Smooth muscle cell (in vitro differentiated cells): ENCODE measurements around the gene NTNG2. TPM values are rescaled to one million over a fixed set of nuclear protein-coding genes. Genes with fewer than 3 reads are reported as not detected.

Experiments used
- DNase-seq: peaks from one replicate; lab custom pipeline; 2025; ENCODE audit not compliant: unreplicated experiment; lab: John Stamatoyannopoulos, UW
- H2AFZ ChIP-seq: fragments of 200-600 bp; sonication (generic); 2 replicates; pipeline ENCODE4 v1.6.0; 2016; ENCODE audit warnings: antibody characterized with exemption, low read depth, mild to moderate bottlenecking
- H3F3A ChIP-seq: fragments of 200-600 bp; sonication (generic); 2 replicates; pipeline ENCODE4 v1.6.0; 2017; ENCODE audit warnings: antibody characterized with exemption, low read depth
- H3K27ac ChIP-seq: fragments of 200-600 bp; sonication (generic); 2 replicates; pipeline ENCODE4 v1.5.1; 2016; ENCODE audit warnings: low read depth, mild to moderate bottlenecking
- H3K27me3 ChIP-seq: fragments of 200-600 bp; sonication (generic); 2 replicates; pipeline ENCODE4 v1.6.1; 2016; ENCODE audit warnings: low read depth, mild to moderate bottlenecking
- H3K36me3 ChIP-seq: fragments of 200-600 bp; sonication (generic); 2 replicates; pipeline ENCODE4 v1.5.1; 2016; ENCODE audit warnings: low read depth
- H3K4me1 ChIP-seq: fragments of 200-600 bp; sonication (generic); 2 replicates; pipeline ENCODE4 v1.5.1; 2016; ENCODE audit warnings: low read depth
- H3K4me2 ChIP-seq: fragments of 200-600 bp; sonication (generic); 2 replicates; pipeline ENCODE4 v1.6.0; 2016; ENCODE audit warnings: mild to moderate bottlenecking
- H3K4me3 ChIP-seq: fragments of 200-600 bp; sonication (generic); 2 replicates; pipeline ENCODE4 v1.5.1; 2016; ENCODE audit warnings: mild to moderate bottlenecking
- H3K79me2 ChIP-seq: fragments of 200-600 bp; sonication (generic); 2 replicates; pipeline ENCODE4 v1.6.0; 2016; ENCODE audit warnings: low read depth, mild to moderate bottlenecking
- H3K9ac ChIP-seq: fragments of 200-600 bp; sonication (generic); 2 replicates; pipeline ENCODE4 v1.6.0; 2016; ENCODE audit warnings: low read depth
- H3K9me3 ChIP-seq: fragments of 200-600 bp; sonication (generic); replicated peaks from 2 replicates; pipeline ENCODE4 v1.5.1; 2016; ENCODE audit warnings: low read depth
- H4K20me1 ChIP-seq: fragments of 200-600 bp; sonication (generic); 2 replicates; pipeline ENCODE4 v1.6.0; 2016; ENCODE audit warnings: low read depth
- WGBS: methylation state at CpG from one replicate; pipeline ENCODE4 v1.1.7; 2016; ENCODE audit warnings: low lambda C conversion rate; 5-methylcytosine and 5-hydroxymethylcytosine counted together
- polyA plus RNA-seq: library from polyadenylated mRNA; unstranded; fragments of >200 nt; fragmentation: Nextera tagmentation; extraction: Ambion mirVana; gene quantifications from 2 replicates; pipeline ENCODE4 v1.2.1, GENCODE V29; 2016
- total RNA-seq: library from RNA; depleted of rRNA; stranded (reverse); fragments of >200 nt; gene quantifications from 2 replicates; pipeline ENCODE4 v1.2.3, GENCODE V29; 2014
- TF ChIP-seq, protein P1 (sequence below): fragments of 200-600 bp; sonication (generic); IDR thresholded peaks from 2 replicates; pipeline ENCODE4 v1.5.1; 2017; ENCODE audit warnings: borderline replicate concordance, mild to moderate bottlenecking, antibody characterized with exemption; ENCODE audit not compliant: insufficient read depth, poor library complexity, severe bottlenecking

Gene NTNG2
- total and polyA plus RNA-seq, 2 experiments from 2014 or later: 0.36 to 1.0 TPM

DNA sequence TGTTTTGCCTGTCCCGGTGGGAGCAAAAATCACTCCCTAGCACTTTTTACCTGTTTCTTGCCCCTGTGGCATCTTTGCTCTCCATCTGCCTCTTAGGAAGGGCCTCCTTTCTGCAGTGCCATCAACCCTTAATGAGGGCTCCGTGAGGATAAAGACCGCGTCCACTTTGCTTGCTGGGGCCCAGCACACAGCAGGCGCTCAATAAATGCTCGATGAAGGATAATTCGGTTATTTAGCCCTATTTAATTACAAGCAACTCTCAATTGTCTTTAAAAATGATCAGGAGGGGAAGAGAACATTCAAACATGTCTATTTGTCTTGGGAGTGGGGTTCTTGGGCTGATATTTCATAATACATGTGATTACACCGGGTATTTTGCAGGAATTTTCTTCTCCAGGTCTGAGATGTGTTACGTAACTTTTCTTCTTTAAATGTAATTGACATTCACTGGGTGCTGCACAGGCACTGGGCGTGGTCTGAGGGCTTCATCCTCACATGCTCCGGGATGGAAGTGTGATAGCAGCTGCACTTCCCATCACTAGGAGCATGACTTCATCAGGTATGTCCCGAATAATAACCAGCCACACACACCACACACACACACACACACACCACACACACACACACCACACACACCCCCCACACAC lies 19.8 kb upstream of the NTNG2 start:
- H3F3A ChIP-seq: no peaks in the 10 kb centered on the region
- H3K27ac ChIP-seq: no peak overlapping the region
- H2AFZ ChIP-seq: no peak overlapping the region
- peaks cover 11% of the 10 kb centered on the region for H3K4me1 ChIP-seq
- no peaks in the 10 kb centered on the region for H3K9me3 ChIP-seq
- 60% methylated on average over 10 of the region's 12 CpGs for WGBS
- no peaks in the 10 kb centered on the region for H4K20me1 ChIP-seq
- no peak overlapping the region for H3K9ac ChIP-seq
- H3K79me2 ChIP-seq: no peaks in the 10 kb centered on the region
- no peak for DNase-seq
- peak overlapping the region; percentile 30 for H3K4me3 ChIP-seq
- peaks cover 58% of the 10 kb centered on the region for H3K27me3 ChIP-seq
- peak overlapping the region; percentile 42 for H3K4me2 ChIP-seq
- TF ChIP-seq, protein P1, sequence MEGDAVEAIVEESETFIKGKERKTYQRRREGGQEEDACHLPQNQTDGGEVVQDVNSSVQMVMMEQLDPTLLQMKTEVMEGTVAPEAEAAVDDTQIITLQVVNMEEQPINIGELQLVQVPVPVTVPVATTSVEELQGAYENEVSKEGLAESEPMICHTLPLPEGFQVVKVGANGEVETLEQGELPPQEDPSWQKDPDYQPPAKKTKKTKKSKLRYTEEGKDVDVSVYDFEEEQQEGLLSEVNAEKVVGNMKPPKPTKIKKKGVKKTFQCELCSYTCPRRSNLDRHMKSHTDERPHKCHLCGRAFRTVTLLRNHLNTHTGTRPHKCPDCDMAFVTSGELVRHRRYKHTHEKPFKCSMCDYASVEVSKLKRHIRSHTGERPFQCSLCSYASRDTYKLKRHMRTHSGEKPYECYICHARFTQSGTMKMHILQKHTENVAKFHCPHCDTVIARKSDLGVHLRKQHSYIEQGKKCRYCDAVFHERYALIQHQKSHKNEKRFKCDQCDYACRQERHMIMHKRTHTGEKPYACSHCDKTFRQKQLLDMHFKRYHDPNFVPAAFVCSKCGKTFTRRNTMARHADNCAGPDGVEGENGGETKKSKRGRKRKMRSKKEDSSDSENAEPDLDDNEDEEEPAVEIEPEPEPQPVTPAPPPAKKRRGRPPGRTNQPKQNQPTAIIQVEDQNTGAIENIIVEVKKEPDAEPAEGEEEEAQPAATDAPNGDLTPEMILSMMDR: no peak
- no peaks in the 10 kb centered on the region for H3K36me3 ChIP-seq

DNA sequence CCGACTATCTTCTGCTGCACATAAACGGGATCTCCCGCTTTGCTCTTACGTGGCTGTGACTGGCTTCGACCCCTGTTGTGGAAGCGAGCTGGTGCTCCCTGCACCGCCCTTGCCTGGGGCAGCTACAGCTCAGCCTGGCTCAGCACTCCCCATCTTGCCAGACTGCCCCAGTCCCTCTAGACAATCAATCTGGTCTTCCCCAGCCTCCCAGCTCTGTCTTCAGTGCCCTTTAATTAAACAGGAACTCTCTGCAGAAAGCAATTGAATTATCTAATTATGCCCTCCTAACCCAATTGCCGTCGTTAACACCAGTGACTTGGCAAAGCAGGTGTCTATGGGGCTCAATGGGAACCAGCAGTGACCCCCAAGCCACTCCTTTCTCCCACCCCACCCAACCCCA lies 18.9 kb upstream of the NTNG2 start:
- DNase-seq: no peak
- Histone ChIP-seq H3K4me1 (peaks cover 11% of the 10 kb centered on the region), H3K9me3 (no peaks in the 10 kb centered on the region), H3K27me3 (peaks cover 50% of the 10 kb centered on the region), H3K4me3 (no peak overlapping the region), H3K79me2 (no peaks in the 10 kb centered on the region), H3F3A (no peaks in the 10 kb centered on the region), H3K4me2 (no peak overlapping the region), H4K20me1 (no peaks in the 10 kb centered on the region), H2AFZ (no peak overlapping the region), H3K9ac (no peak overlapping the region), H3K27ac (no peak overlapping the region), H3K36me3 (no peaks in the 10 kb centered on the region)
- 58% methylated on average over 9 of the region's 9 CpGs for WGBS
- TF ChIP-seq, protein P1: no peak

DNA sequence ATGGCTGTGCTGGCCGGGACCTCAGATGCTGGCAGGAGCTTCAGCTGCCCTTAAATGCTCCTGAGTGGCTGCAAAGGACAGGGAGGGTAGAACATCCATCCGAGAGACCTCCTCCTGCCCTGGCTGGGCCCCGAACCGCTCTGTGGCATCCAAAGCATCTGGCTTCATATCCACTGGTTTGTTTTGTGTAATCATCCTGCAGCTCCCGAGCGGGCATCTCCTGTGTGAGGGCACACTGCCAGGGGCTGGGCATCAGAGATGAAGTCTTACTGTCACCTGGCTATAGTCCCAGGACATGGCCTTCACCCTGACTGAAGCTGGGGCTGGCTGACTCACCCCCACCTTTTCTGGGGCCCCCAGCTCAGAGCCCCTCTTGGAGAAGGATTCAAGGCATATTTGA lies 18.5 kb upstream of the NTNG2 start:
- Histone ChIP-seq H3K79me2 (no peaks in the 10 kb centered on the region), H4K20me1 (no peaks in the 10 kb centered on the region), H3K4me3 (no peak overlapping the region), H3K36me3 (no peaks in the 10 kb centered on the region), H3F3A (no peaks in the 10 kb centered on the region), H3K9me3 (no peaks in the 10 kb centered on the region), H3K27me3 (peaks cover 49% of the 10 kb centered on the region), H3K4me1 (peaks cover 11% of the 10 kb centered on the region), H3K9ac (no peak overlapping the region), H3K4me2 (no peak overlapping the region), H2AFZ (no peak overlapping the region), H3K27ac (no peak overlapping the region)
- no peak for DNase-seq
- 62% methylated on average over 6 of the region's 6 CpGs for WGBS
- TF ChIP-seq, protein P1: no peak
